Osteoblast (primary cell): ENCODE data around the gene TTC33. TPM values are rescaled to one million over a fixed set of nuclear protein-coding genes. Genes with fewer than 3 reads are reported as not detected.
"Not testable (repeated sequence)": the region's sequence is repeated elsewhere in the genome, so short reads cannot be mapped to it uniquely, and the experiment has no call there.

Experiments used
- DNase-seq: peaks from one replicate; pipeline ENCODE4 v3.0.0; 2011; ENCODE audit warnings: low spot score, mixed read lengths; ENCODE audit not compliant: insufficient read length; ENCODE audit errors: missing footprints
- H2AFZ ChIP-seq: 2 replicates; pipeline ENCODE4 v1.6.0; 2011; ENCODE audit warnings: mild to moderate bottlenecking, low read length
- H3K27ac ChIP-seq: 2 replicates; pipeline ENCODE4 v1.5.1; 2011; ENCODE audit warnings: mild to moderate bottlenecking, low read depth, low read length, moderate library complexity
- H3K27me3 ChIP-seq: 2 replicates; pipeline ENCODE4 v1.6.0; 2012; ENCODE audit warnings: mild to moderate bottlenecking, control low read depth, inconsistent platforms, low read length, moderate library complexity; ENCODE audit not compliant: insufficient read depth
- H3K36me3 ChIP-seq: 2 replicates; pipeline ENCODE4 v1.5.1; 2011; ENCODE audit warnings: mild to moderate bottlenecking, low read length, control low read depth, moderate library complexity; ENCODE audit not compliant: insufficient read depth
- H3K4me1 ChIP-seq: 2 replicates; pipeline ENCODE4 v1.5.1; 2011; ENCODE audit warnings: mild to moderate bottlenecking, low read length, control low read depth, moderate library complexity; ENCODE audit not compliant: insufficient read depth
- H3K4me2 ChIP-seq: 2 replicates; pipeline ENCODE4 v1.6.0; 2011; ENCODE audit warnings: mild to moderate bottlenecking, low read length; ENCODE audit not compliant: insufficient read depth
- H3K4me3 ChIP-seq: fragments of 200-600 bp; sonication (generic); 3 replicates; pipeline ENCODE4 v1.5.1; 2012; ENCODE audit warnings: mild to moderate bottlenecking, low read length, inconsistent platforms; ENCODE audit not compliant: insufficient read depth
- H3K79me2 ChIP-seq: 2 replicates; pipeline ENCODE4 v1.6.0; 2012; ENCODE audit warnings: mild to moderate bottlenecking, low read length, control low read depth, inconsistent platforms; ENCODE audit not compliant: insufficient read depth
- H3K9me3 ChIP-seq: 2 replicates; pipeline ENCODE4 v1.5.1; 2011; ENCODE audit warnings: low read depth, low read length, control low read depth
- H4K20me1 ChIP-seq: 2 replicates; pipeline ENCODE4 v1.6.0; 2012; ENCODE audit warnings: mild to moderate bottlenecking, low read length, control low read depth; ENCODE audit not compliant: insufficient read depth
- CTCF ChIP-seq: IDR thresholded peaks from 2 replicates; pipeline ENCODE4 v1.5.1; 2011; ENCODE audit warnings: mild to moderate bottlenecking, low read depth, low read length, moderate library complexity; ENCODE audit errors: extremely low read depth
- total RNA-seq: library from RNA; depleted of rRNA; stranded (reverse); fragments of >200 nt; gene quantifications from 2 replicates; pipeline ENCODE4 v1.2.3, GENCODE V29; 2012

Gene TTC33
- total RNA-seq, 1 donor = 14.5 TPM

GRCh38 chr5:40733879-40734563 lies 21.7 kb downstream of the TTC33 start:
- H3K4me1 ChIP-seq = peaks cover 16% of the 10 kb centered on the region
- H3K4me2 ChIP-seq = no peak overlapping the region
- TF ChIP-seq CTCF = no peak
- peaks cover 2% of the 10 kb centered on the region for H3K79me2 ChIP-seq
- H2AFZ ChIP-seq = no peak overlapping the region
- H3K4me3 ChIP-seq = no peak overlapping the region
- no peaks in the 10 kb centered on the region for H3K9me3 ChIP-seq
- H3K27me3 ChIP-seq = no peaks in the 10 kb centered on the region
- H4K20me1 ChIP-seq = peaks cover 6% of the 10 kb centered on the region
- H3K27ac ChIP-seq = no peak overlapping the region
- no peak for DNase-seq
- no peaks in the 10 kb centered on the region for H3K36me3 ChIP-seq

- Histone ChIP-seq H3K9me3 (no peaks in the 10 kb centered on the region), H4K20me1 (peaks cover 6% of the 10 kb centered on the region), H3K79me2 (peaks cover 2% of the 10 kb centered on the region), H2AFZ (no peak overlapping the region), H3K4me3 (no peak overlapping the region), H3K4me2 (no peak overlapping the region), H3K4me1 (peaks cover 16% of the 10 kb centered on the region), H3K27ac (no peak overlapping the region), H3K36me3 (no peaks in the 10 kb centered on the region), H3K27me3 (no peaks in the 10 kb centered on the region)
- DNase-seq = no peak
- no peak for TF ChIP-seq CTCF
Observed at GRCh38 chr5:40733434-40733833, 22.3 kb downstream of the TTC33 start.

- H3K27me3 ChIP-seq, DNase-seq, H3K4me2 ChIP-seq, H3K9me3 ChIP-seq, H3K36me3 ChIP-seq, H3K4me1 ChIP-seq, H3K27ac ChIP-seq, H2AFZ ChIP-seq, H3K4me3 ChIP-seq, H4K20me1 ChIP-seq, H3K79me2 ChIP-seq: not testable (repeated sequence)
Observed at GRCh38 chr5:40722497-40722911, 33.3 kb downstream of the TTC33 start.

GRCh38 chr5:40720069-40720468 lies 35.7 kb downstream of the TTC33 start:
- H3K79me2 ChIP-seq = no peaks in the 10 kb centered on the region
- no peaks in the 10 kb centered on the region for H3K9me3 ChIP-seq
- no peaks in the 10 kb centered on the region for H3K4me1 ChIP-seq
- no peaks in the 10 kb centered on the region for H3K27me3 ChIP-seq
- H3K36me3 ChIP-seq = no peaks in the 10 kb centered on the region
- H3K4me3 ChIP-seq = no peak overlapping the region
- no peaks in the 10 kb centered on the region for H4K20me1 ChIP-seq
- TF ChIP-seq CTCF = no peak
- no peak for DNase-seq
- no peak overlapping the region for H3K27ac ChIP-seq
- H3K4me2 ChIP-seq = no peak overlapping the region
- H2AFZ ChIP-seq = no peak overlapping the region
